ENCODE results near the gene SYTL3. TPM values are rescaled to one million over a fixed set of nuclear protein-coding genes. Genes with fewer than 3 reads are reported as not detected.

The SYTL3 gene
- total RNA-seq, 2 experiments from 2014 or later, result 181 to 186 TPM

DNA sequence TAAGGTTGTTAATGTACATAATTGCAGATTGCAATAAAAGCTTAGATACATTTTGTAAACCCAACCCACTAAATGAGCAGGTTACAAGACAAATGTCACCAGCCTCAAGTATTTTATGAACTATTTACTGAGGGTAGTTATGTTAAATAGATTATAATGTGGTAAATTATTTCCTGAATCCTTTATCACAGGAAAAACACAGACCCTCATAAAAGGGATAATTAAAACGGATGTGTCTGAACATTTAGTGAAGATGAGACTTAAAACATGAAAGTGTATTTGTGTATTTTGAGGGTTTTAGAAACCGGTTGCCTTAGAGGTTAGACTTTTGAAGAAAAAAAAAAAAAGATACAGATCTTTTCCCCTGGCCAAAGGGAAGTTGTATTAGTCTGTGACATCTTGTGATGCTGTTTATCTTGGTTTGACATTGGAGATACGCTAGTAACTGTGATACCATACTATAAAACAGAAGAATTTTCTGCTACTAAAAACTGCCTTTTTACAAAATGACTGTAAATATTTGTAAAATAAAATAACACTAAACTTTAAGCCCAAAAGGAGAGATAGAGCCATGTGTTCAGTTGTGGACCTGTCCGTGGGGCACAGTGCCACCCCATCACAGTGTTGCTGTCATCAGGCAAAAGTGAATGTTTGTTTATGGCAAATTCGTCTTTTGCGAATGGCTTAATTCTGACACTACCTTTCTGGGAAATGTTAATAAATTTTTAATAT is 15.0 kb upstream of the SYTL3 start:
- Mint-ChIP-seq H3K36me3 (peaks cover 62% of the 10 kb centered on the region), H3K4me1 (ENCODE audit: low read depth) (peaks cover 62% of the 10 kb centered on the region), H3K27me3 (no peaks in the 10 kb centered on the region), H3K4me3 (no peak overlapping the region), H3K9me3 (no peaks in the 10 kb centered on the region), H3K27ac (peak overlapping the region; percentile 72)
- ChIA-PET POLR2A (interaction anchor here (1.3 to 1.6 kb wide), 2 partner anchors 10 to 14 kb away, joined by 3 to 5 read pairs; partner anchors contain the start of genes DYNLT1 and SYTL3), CTCF (no interaction called here)
- intact Hi-C loops (cut with micrococcal nuclease), result no loop called here
- no peak for DNase-seq

- Mint-ChIP-seq H3K27ac (peak overlapping the region; percentile 70), H3K4me1 (ENCODE audit: low read depth) (peaks cover 65% of the 10 kb centered on the region), H3K9me3 (no peaks in the 10 kb centered on the region), H3K36me3 (peaks cover 65% of the 10 kb centered on the region), H3K27me3 (no peaks in the 10 kb centered on the region), H3K4me3 (no peak overlapping the region)
- intact Hi-C loops (cut with micrococcal nuclease), result no loop called here
- DNase-seq, result no peak
- POLR2A ChIA-PET, result interaction anchor here (1.3 to 1.6 kb wide), 2 partner anchors 9 to 14 kb away, joined by 3 to 5 read pairs; partner anchors contain the start of genes DYNLT1 and SYTL3
- CTCF ChIA-PET, result no interaction called here
Observed at GRCh38 chr6:158635427-158636073, 14.3 kb upstream of the SYTL3 start.

GRCh38 chr6:158636778-158637177 is 13.1 kb upstream of the SYTL3 start:
- Mint-ChIP-seq H3K27me3 (no peaks in the 10 kb centered on the region), H3K36me3 (peaks cover 66% of the 10 kb centered on the region), H3K4me3 (no peak overlapping the region), H3K4me1 (ENCODE audit: low read depth) (peaks cover 64% of the 10 kb centered on the region), H3K9me3 (no peaks in the 10 kb centered on the region), H3K27ac (peak overlapping the region; percentile 78)
- intact Hi-C loops (cut with micrococcal nuclease), result no loop called here
- ChIA-PET POLR2A (interaction anchor here (1.1 to 1.2 kb wide), 2 partner anchors 9 to 438 kb away, joined by 3 read pairs; no protein-coding TSS in a partner anchor), CTCF (interaction anchor here (1.1 kb wide), 1 partner anchor 23 kb away, joined by 3 read pairs; no protein-coding TSS in a partner anchor)
- no peak for DNase-seq

GRCh38 chr6:158638324-158638854 is 11.5 kb upstream of the SYTL3 start:
- POLR2A ChIA-PET, result interaction anchor here (1.0 to 1.8 kb wide), 2 partner anchors 11 to 14 kb away, joined by 4 to 7 read pairs; partner anchors contain the start of gene SYTL3
- H3K4me3 Mint-ChIP-seq, result no peak overlapping the region
- no peaks in the 10 kb centered on the region for H3K27me3 Mint-ChIP-seq
- H3K27ac Mint-ChIP-seq, result peak overlapping the region; percentile 75
- H3K4me1 Mint-ChIP-seq (ENCODE audit: low read depth), result peaks cover 69% of the 10 kb centered on the region
- no peaks in the 10 kb centered on the region for H3K9me3 Mint-ChIP-seq
- peaks cover 70% of the 10 kb centered on the region for H3K36me3 Mint-ChIP-seq
- peak; percentile 7 for DNase-seq
- intact Hi-C loops (cut with micrococcal nuclease), result no loop called here
- CTCF ChIA-PET, result interaction anchor here (0.8 to 1.7 kb wide), 3 partner anchors 9 to 53 kb away, joined by 3 to 4 read pairs (median 3); no protein-coding TSS in a partner anchor

GRCh38 chr6:158639056-158639455 is 10.8 kb upstream of the SYTL3 start:
- H3K36me3 Mint-ChIP-seq, result peaks cover 75% of the 10 kb centered on the region
- H3K9me3 Mint-ChIP-seq, result no peaks in the 10 kb centered on the region
- POLR2A ChIA-PET, result interaction anchor here (1.0 to 2.2 kb wide), 4 partner anchors 9 to 52 kb away, joined by 3 to 7 read pairs (median 4); partner anchors contain the start of gene SYTL3
- H3K27ac Mint-ChIP-seq, result peak overlapping the region; percentile 75
- H3K27me3 Mint-ChIP-seq, result no peaks in the 10 kb centered on the region
- CTCF ChIA-PET, result interaction anchor here (0.8 to 1.7 kb wide), 4 partner anchors 9 to 334 kb away, joined by 3 to 4 read pairs (median 3); no protein-coding TSS in a partner anchor
- H3K4me3 Mint-ChIP-seq, result no peak overlapping the region
- DNase-seq, result peak; percentile 4
- intact Hi-C loops (cut with micrococcal nuclease), result no loop called here
- peaks cover 69% of the 10 kb centered on the region for H3K4me1 Mint-ChIP-seq (ENCODE audit: low read depth)

- ChIA-PET CTCF (interaction anchor here (1.2 to 1.4 kb wide), 2 partner anchors 419 to 426 kb away, joined by 3 to 4 read pairs; no protein-coding TSS in a partner anchor), POLR2A (interaction anchor here (0.7 to 2.2 kb wide), 3 partner anchors 9 to 13 kb away, joined by 3 to 5 read pairs (median 5); partner anchors contain the start of gene SYTL3)
- Mint-ChIP-seq H3K27me3 (no peaks in the 10 kb centered on the region), H3K36me3 (peaks cover 70% of the 10 kb centered on the region), H3K4me1 (ENCODE audit: low read depth) (peaks cover 72% of the 10 kb centered on the region), H3K27ac (peak overlapping the region; percentile 75), H3K4me3 (peak overlapping the region; percentile 62), H3K9me3 (no peaks in the 10 kb centered on the region)
- intact Hi-C loops (cut with micrococcal nuclease), result no loop called here
- peak; percentile 10 for DNase-seq
Observed at GRCh38 chr6:158640519-158640918, 9.3 kb upstream of the SYTL3 start.

- POLR2A ChIA-PET, result interaction anchor here (0.6 to 5.7 kb wide), 2 partner anchors 12 to 417 kb away, joined by 3 to 99 read pairs; no protein-coding TSS in a partner anchor
- Mint-ChIP-seq H3K27me3 (no peaks in the 10 kb centered on the region), H3K27ac (peak overlapping the region; percentile 100), H3K4me1 (ENCODE audit: low read depth) (peaks cover 75% of the 10 kb centered on the region), H3K36me3 (peaks cover 55% of the 10 kb centered on the region), H3K4me3 (peak overlapping the region; percentile 97), H3K9me3 (no peaks in the 10 kb centered on the region)
- CTCF ChIA-PET, result interaction anchor here (1.3 to 1.9 kb wide), 3 partner anchors 18 to 428 kb away, joined by 6 to 14 read pairs (median 7); no protein-coding TSS in a partner anchor
- peak; percentile 9 for DNase-seq
- intact Hi-C loops (cut with micrococcal nuclease), result no loop called here
Observed at GRCh38 chr6:158642097-158642601, 7.7 kb upstream of the SYTL3 start.

DNA sequence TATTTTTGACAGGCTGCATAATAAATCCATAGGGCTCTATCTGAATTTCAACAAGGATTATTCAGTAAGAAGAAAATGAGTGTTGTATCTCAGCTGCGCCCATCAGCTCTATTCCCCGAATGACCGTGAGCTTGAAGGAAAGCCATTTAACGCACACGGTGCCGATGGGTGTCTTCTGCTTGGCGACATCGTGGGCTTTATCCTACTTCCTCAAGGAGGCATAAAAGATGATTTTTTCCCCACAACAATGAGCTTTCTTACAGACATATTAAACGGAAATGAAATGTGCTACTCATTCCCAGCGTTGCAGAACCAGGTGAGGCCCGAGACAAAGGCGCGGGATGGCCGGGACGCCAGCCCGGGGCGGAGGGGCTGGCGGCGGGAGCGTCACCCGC is 6.0 kb upstream of the SYTL3 start:
- Mint-ChIP-seq H3K27ac (peak overlapping the region; percentile 100), H3K4me3 (peak overlapping the region; percentile 97), H3K27me3 (no peaks in the 10 kb centered on the region), H3K4me1 (ENCODE audit: low read depth) (peaks cover 80% of the 10 kb centered on the region), H3K9me3 (no peaks in the 10 kb centered on the region), H3K36me3 (peaks cover 44% of the 10 kb centered on the region)
- POLR2A ChIA-PET, result interaction anchor here (1.1 to 5.7 kb wide), 12 partner anchors 10 to 436 kb away, joined by 3 to 99 read pairs (median 6); partner anchors contain the start of genes EZR, TAGAP and TMEM181
- CTCF ChIA-PET, result interaction anchor here (1.3 to 3.2 kb wide), 5 partner anchors 9 to 423 kb away, joined by 3 to 21 read pairs (median 12); no protein-coding TSS in a partner anchor
- peak; percentile 22 for DNase-seq
- intact Hi-C loops (cut with micrococcal nuclease), result no loop called here

- Mint-ChIP-seq H3K4me1 (ENCODE audit: low read depth) (peaks cover 80% of the 10 kb centered on the region), H3K4me3 (peak within 1 kb of the TSS; percentile 97), H3K27ac (peak within 1 kb of the TSS; percentile 100), H3K36me3 (peaks cover 41% of the 10 kb centered on the region), H3K27me3 (no peaks in the 10 kb centered on the region), H3K9me3 (no peaks in the 10 kb centered on the region)
- DNase-seq, result peak; percentile 95
- intact Hi-C loops (cut with micrococcal nuclease), result loop anchor here (1.0 to 5.0 kb wide), 4 partner anchors 9 to 882 kb away; no protein-coding TSS in a partner anchor
- ChIA-PET POLR2A (interaction anchor here (0.9 to 5.7 kb wide), 15 partner anchors 9 to 618 kb away, joined by 3 to 99 read pairs (median 5); partner anchors contain the start of genes EZR, TAGAP and TMEM181), CTCF (interaction anchor here (1.2 to 3.2 kb wide), 6 partner anchors 8 to 423 kb away, joined by 3 to 21 read pairs (median 10); no protein-coding TSS in a partner anchor)
Observed at GRCh38 chr6:158644231-158645063, 5.4 kb upstream of the SYTL3 start, which contains the start of gene DYNLT1. Gene DYNLT1 (minus strand): TSS chr6:158644743. CDS start chr6:158644708, 35 bp downstream.

Data from activated CD4-positive, alpha-beta memory T cell treated with anti-CD3 and anti-CD28 coated beads for 36 hours (primary cell).